Lower leg skin (tissue), 3 donors: ENCODE results near the gene TNN.

Experiments used
- CTCF ChIP-seq, 3 donors: fragments of 450-650 bp; IDR thresholded peaks; one replicate each; pipeline ENCODE4 v1.5.1; 2016; ENCODE audit warnings: antibody characterized with exemption in 3 of 3, mild to moderate bottlenecking in 3 of 3, moderate library complexity in 2 of 3
- POLR2A ChIP-seq, 2 donors: fragments of 450-650 bp; IDR thresholded peaks; one replicate each; pipeline ENCODE4 v1.6.1; 2016 to 2017; ENCODE audit warnings: antibody characterized with exemption in 2 of 2, mild to moderate bottlenecking in 1 of 2, moderate library complexity in 1 of 2

GRCh38 chr1:175168782-175169181 lies 101.1 kb downstream of the TNN start:
- TF ChIP-seq CTCF (IDR thresholded peaks at IDR 0.05) (no peak), POLR2A (IDR thresholded peaks at IDR 0.05) (no peak)
